Measurements from ENCODE around the gene RSPH10B2. TPM values are rescaled to one million over a fixed set of nuclear protein-coding genes. Genes with fewer than 3 reads are reported as not detected.
"Not testable (repeated sequence)": the region's sequence is repeated elsewhere in the genome, so short reads cannot be mapped to it uniquely, and the experiment has no call there.

The RSPH10B2 gene
- total RNA-seq, 1 donor from 2014 or later: 0.23 TPM

DNA sequence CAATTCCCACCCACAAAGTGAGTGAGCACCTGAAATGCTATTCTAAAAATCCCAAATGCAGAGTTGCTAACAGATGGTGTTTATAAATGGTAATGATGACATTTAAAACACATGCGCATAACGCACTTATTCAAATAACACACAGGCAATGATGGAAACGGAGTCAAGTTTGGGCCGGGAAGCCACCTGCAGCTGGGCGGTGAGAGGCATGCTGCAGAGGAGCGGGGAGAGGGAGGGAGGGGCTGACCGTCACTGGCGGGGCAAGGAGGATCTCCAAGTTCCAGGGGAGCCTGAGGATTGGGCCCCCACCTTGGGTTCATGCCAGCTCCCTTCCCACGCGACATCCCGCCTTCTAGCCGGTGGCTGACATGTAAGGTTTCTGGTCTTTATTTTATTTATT is 7.3 kb downstream of the RSPH10B2 start:
- not testable (repeated sequence) for DNase-seq (ENCODE audit: low read depth); H3K4me3 ChIP-seq (ENCODE audit: low read depth, low read length)

GRCh38 chr7:6781581-6781980 is 27.7 kb downstream of the RSPH10B2 start:
- not testable (repeated sequence) for DNase-seq (ENCODE audit: low read depth); H3K4me3 ChIP-seq (ENCODE audit: low read depth, low read length)

GRCh38 chr7:6789353-6789752 is 35.5 kb downstream of the RSPH10B2 start:
- H3K4me3 ChIP-seq (ENCODE audit: low read depth, low read length); DNase-seq (ENCODE audit: low read depth): not testable (repeated sequence)

GRCh38 chr7:6792113-6792872 is 38.4 kb downstream of the RSPH10B2 start:
- H3K4me3 ChIP-seq (ENCODE audit: low read depth, low read length): not testable (repeated sequence)
- peak; percentile 2 for DNase-seq (ENCODE audit: low read depth)

- not testable (repeated sequence) for H3K4me3 ChIP-seq (ENCODE audit: low read depth, low read length); DNase-seq (ENCODE audit: low read depth)
Measured at GRCh38 chr7:6794276-6794675, 40.4 kb downstream of the RSPH10B2 start.

GRCh38 chr7:6797218-6797617 is 43.3 kb downstream of the RSPH10B2 start:
- not testable (repeated sequence) for H3K4me3 ChIP-seq (ENCODE audit: low read depth, low read length); DNase-seq (ENCODE audit: low read depth)

GRCh38 chr7:6798047-6798446 is 44.1 kb downstream of the RSPH10B2 start:
- not testable (repeated sequence) for H3K4me3 ChIP-seq (ENCODE audit: low read depth, low read length); DNase-seq (ENCODE audit: low read depth)

- H3K4me3 ChIP-seq (ENCODE audit: low read depth, low read length); DNase-seq (ENCODE audit: low read depth): not testable (repeated sequence)
Measured at GRCh38 chr7:6799887-6800286, 46.0 kb downstream of the RSPH10B2 start.

DNA sequence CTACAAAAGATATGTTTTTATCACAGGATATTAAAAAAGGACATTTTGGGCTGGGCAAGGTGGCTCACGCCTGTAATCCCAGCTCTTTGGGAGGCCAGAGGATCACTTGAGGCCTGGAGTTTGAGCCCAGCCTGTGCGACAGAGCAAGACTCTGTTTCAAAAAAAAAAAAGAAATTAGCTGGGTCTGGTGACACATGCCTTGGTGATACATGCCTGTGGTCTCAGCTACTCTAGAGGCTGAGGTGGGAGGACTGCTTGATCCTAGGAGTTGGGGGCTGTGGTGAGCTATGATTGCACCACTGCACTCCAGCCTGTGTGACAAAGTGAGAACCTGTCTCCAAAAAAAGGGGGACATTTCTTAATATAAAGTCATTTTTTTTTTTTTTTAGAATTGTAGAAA is 46.4 kb downstream of the RSPH10B2 start:
- H3K4me3 ChIP-seq (ENCODE audit: low read depth, low read length); DNase-seq (ENCODE audit: low read depth): not testable (repeated sequence)

DNA sequence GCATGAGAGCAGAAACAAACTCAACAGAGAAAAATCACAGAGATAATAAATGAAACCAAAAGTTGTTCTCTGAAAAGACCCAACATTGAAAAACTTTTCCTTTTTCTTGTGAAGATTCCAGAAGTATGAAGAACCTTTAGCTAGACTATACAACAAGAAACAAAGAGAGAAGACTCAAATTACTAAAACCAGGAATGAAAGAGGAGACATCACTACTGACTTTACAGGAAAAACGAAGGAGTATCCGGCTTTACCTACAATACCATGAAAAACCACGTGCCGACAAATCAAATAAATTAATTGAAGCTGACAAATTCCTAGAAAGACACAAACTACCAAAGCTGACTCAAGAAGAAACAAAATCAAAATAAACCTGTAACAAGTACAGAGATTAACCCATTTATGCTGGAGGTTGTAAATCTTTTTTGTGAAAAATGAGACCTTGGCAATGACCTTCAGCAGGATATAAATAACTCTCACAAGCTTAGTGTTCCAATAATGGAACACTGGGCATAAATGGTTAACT is 53.6 kb downstream of the RSPH10B2 start:
- DNase-seq (ENCODE audit: low read depth); H3K4me3 ChIP-seq (ENCODE audit: low read depth, low read length): not testable (repeated sequence)

GRCh38 chr7:6807959-6808358 is 54.1 kb downstream of the RSPH10B2 start:
- DNase-seq (ENCODE audit: low read depth); H3K4me3 ChIP-seq (ENCODE audit: low read depth, low read length): not testable (repeated sequence)

GRCh38 chr7:6813011-6813410 is 59.1 kb downstream of the RSPH10B2 start:
- H3K4me3 ChIP-seq (ENCODE audit: low read depth, low read length); DNase-seq (ENCODE audit: low read depth): not testable (repeated sequence)

DNA sequence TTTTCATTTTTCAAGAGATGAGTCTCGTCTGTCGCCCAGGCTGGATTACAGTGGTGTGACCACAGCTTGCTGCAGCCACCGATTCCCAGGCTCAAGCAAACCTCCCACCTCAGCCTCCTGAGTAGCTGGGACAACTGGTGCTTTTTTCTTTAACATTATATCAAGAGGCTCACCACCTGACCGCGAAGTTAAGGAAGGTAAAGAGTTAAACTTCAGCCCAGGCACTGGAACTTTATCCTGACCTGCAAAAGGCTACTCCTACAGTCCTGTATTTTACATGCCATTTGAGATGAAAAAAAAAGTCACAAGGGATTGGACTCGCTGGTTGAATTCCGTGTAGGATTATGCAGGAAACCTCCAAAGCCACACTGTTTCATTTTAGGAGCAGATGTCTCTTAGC is 61.6 kb downstream of the RSPH10B2 start:
- DNase-seq (ENCODE audit: low read depth); H3K4me3 ChIP-seq (ENCODE audit: low read depth, low read length): not testable (repeated sequence)

- not testable (repeated sequence) for H3K4me3 ChIP-seq (ENCODE audit: low read depth, low read length); DNase-seq (ENCODE audit: low read depth)
Measured at GRCh38 chr7:6821622-6822021, 67.7 kb downstream of the RSPH10B2 start.

- peak overlapping the region; percentile 45 for H3K4me3 ChIP-seq (ENCODE audit: low read depth, low read length)
- not testable (repeated sequence) for DNase-seq (ENCODE audit: low read depth)
Measured at GRCh38 chr7:6825236-6826125, 71.6 kb downstream of the RSPH10B2 start.

Data from epithelial cell of proximal tubule (primary cell).